Measurements from ENCODE around the gene HOXD12.

Gene HOXD12

DNA sequence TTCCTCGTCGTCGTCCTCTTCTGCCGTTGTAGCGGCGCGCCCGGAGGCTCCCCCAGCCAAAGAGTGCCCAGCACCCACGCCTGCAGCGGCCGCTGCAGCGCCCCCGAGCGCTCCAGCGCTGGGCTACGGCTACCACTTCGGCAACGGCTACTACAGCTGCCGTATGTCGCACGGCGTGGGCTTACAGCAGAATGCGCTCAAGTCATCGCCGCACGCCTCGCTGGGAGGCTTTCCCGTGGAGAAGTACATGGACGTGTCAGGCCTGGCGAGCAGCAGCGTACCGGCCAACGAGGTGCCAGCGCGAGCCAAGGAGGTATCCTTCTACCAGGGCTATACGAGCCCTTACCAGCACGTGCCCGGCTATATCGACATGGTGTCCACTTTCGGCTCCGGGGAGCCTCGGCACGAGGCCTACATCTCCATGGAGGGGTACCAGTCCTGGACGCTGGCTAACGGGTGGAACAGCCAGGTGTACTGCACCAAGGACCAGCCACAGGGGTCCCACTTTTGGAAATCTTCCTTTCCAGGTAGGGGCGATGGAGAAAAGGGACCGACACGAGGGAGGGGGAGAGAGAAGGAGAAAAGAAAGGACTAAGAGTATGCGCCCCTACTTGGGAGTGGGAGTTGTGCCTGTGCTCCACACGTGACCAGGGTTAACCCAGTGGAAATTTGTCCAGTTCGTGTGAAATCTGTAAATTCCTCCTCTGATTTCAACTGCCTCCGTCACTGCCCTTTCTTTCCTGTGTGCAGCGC is 6.3 kb upstream of the HOXD12 start:
- no peak for DNase-seq (ENCODE audit: low read depth)

- DNase-seq (ENCODE audit: low read depth), result no peak
These were observed 5.7 kb upstream of the HOXD12 start for GRCh38 chr2:176093898-176094249.

DNA sequence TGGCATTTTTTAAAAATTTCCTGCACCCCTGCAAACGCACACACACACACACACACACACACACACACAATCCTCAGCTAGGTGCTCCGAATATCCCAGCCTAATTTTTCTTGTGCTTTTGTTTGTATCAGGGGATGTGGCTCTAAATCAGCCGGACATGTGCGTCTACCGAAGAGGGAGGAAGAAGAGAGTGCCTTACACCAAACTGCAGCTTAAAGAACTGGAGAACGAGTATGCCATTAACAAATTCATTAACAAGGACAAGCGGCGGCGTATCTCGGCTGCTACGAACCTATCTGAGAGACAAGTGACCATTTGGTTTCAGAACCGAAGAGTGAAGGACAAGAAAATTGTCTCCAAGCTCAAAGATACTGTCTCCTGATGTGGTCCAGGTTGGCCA is 5.2 kb upstream of the HOXD12 start:
- no peak for DNase-seq (ENCODE audit: low read depth)

GRCh38 chr2:176095421-176095820 is 4.2 kb upstream of the HOXD12 start:
- DNase-seq (ENCODE audit: low read depth), result no peak

DNA sequence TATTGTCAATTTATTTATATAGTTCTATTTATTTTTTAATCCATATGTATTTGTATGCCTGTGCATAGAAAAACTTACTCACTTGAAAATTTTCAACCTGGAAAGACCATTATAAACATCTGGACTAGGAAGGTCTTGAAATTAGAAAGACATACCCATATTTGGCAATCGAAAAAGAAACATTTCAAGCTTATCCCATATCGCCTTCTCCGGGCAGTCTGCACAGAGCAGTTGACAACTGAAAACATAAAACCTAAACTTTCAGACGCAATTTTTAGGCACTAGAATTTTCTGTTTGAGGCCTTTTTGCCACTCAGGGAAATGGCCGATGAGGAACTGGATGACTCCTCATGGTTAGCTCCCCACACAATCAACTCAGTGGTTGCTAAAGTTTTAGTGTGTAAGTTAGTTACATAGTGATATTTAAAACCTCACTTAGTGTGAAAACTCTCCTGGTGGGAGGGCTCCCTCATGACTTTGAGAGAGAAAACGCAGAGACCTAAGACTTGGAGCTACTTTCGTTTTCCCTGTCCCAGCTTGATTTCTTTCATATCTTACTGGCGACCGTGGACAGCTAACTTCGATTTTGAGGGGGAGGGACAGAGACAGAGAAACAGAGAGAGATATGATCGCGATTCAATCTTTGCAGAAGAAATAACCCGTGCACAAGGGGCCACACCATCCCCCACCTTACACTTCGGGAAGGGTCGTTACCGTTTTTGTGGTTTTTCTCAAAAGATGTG is 3.2 kb upstream of the HOXD12 start:
- no peak for DNase-seq (ENCODE audit: low read depth)

DNA sequence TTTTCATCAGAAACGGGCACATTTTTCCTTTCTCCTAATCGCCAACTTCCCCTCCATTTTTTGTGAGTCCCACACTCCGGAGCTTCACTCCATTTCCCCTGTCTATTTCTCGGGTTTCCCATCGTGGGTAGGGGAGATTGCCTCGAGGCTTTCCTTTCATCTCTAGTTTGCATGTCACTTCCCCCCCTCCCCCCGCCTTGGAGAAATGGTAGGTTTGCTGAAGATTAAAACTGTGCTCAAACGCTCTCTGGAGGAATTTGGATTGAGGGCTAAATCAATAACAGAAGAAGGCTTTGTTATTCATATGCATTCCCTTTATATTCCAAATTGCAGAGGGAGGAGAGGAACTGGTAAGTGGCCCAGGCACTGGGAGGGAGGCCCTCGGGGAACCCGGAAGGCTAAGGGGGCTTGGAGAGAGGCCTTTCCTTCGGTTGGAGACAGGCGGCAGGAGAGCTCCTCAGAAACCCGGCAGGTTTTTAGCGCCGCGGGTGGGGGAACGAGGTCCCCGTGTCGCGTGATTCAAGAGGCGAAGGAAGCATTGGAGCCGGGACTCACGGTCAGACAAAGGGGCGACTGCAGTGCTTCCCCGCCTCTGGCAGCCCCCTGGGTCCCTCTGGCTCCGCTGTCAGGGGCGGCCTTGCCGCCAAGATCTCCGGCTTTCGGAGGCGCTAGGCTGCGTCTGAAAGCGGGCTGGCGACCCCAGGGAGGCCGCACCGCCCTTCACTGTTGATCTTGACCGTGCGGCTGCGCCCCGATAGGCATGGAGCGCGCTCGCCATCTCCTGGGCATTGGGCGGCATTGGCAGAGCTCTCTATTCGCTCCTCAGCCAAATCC is 2.4 kb upstream of the HOXD12 start:
- peak; percentile 51 for DNase-seq (ENCODE audit: low read depth)

- DNase-seq (ENCODE audit: low read depth), result no peak
These were observed 1.7 kb upstream of the HOXD12 start for GRCh38 chr2:176097820-176098365.

DNA sequence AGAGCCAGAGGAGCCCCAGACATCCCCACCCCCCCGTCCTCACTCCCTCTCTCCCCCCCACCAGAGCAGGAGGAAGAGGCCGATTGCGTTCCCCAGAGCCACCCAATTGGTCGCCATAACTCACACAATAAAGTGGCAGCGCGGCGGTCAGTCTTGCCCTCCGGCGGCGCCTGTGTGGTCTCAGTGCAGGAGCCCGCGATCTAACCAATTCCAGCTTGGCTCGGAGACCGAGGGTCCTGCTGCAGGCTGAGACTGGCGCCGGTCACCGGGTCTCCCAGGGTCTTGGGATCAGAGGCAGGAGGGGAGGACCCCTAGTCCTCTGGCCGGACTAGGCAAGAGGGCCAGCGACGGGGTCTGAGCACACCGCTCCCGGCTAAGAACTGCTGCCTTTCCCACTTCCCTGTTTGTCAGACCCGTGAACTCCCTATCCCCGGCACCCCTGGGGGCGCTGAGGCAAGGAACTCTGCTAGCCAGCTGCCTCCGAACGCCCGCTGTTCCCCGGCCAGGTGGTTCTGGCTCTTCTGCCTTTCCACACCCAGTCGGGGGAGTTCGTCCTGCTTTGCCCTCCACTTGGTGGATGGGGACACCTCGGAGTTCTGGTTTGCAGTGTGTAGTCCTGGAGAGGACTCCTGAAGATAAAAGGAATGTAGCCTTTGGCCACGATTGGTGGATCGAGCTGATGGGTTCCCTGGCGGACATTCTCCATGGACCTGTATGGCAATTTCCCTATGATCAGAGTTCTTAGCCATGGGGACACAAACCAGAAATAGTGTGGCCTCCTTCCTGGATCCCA is 1.0 kb upstream of the HOXD12 start:
- DNase-seq (ENCODE audit: low read depth), result no peak

DNA sequence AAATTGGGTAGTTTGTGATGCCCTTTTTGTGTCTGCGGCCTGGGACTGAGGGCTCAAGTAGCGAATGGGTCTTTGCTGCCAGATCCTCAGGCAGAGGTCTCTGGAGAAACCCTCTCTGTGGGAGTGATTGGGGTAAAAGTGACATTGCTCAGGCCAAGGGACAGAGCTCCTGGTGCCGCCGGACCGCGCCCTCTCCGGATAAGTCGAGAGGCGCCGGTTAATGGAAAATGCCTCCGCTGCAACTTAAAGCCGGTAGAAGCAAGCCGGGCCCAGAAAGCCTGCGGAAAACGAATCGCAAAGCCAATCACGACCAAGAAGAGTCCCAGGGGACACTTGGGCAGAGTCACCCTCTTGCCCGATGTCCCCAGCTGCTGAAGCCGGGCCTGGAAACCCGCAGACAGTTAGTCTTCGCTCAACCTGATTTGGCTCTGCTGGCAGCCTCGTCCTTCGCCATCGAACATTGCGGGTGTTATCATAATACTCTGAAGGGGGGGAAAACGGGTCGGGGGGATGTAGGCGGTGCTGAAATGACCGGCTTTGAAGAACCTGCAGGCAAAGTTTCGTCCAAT is 352 bp upstream of the HOXD12 start:
- no peak for DNase-seq (ENCODE audit: low read depth)

- DNase-seq (ENCODE audit: low read depth), result no peak
These were observed 1.0 kb downstream of the HOXD12 start for GRCh38 chr2:176100547-176101140.

DNA sequence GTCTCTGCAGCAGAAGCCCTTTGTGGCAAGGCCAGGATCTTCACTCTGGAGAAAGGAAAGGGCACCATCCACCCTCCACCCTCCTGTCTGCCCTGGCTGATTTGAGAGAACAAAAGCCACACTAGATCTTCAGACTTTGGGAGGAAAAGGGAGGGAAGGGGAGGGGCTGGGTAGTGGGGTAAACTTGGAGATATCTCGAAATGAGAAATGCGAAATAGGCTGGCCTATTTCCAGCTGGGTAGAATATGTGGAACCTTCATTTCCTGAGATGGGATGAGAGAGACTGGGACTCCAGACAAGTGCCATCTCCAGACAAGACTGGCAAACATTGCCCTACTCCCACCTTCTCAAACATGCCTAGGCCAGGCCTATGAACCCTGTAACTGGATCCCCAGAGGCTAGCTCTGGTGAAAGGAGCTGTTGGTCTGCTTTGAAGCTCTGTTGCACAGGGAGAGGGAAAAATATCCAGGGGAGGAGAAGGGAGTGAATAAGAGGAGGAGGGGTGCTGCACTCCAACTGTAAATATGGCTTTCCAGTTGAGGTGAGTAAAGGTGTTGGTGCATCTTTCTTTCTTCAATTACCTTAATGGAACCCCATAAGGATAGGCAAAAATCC is 1.7 kb downstream of the HOXD12 start:
- DNase-seq (ENCODE audit: low read depth), result no peak

DNA sequence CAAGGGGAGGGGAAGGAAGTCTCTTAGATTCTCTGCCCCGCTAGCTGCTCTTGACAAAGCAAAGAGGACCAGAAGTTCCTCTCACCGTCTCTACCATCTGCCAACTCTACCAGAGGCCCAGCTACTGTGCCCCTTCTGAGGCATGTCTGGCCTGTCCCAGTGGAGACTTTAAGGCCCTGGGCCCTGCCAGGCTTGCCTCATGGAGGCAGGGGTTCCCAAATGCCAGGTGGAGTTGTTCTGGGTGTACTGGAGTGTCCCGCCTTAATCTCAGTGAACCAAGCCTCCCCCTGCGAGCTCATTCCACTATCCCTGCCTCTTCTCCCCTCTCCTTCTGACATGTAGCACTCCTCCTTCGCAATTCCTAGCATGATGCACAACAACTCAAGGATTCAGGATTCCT is 2.2 kb downstream of the HOXD12 start:
- DNase-seq (ENCODE audit: low read depth), result no peak

- no peak for DNase-seq (ENCODE audit: low read depth)
These were observed 2.8 kb downstream of the HOXD12 start for GRCh38 chr2:176102309-176102866.

GRCh38 chr2:176103194-176103593 is 3.6 kb downstream of the HOXD12 start:
- DNase-seq (ENCODE audit: low read depth), result no peak

- DNase-seq (ENCODE audit: low read depth), result no peak
These were observed 4.2 kb downstream of the HOXD12 start for GRCh38 chr2:176103742-176104315.

DNA sequence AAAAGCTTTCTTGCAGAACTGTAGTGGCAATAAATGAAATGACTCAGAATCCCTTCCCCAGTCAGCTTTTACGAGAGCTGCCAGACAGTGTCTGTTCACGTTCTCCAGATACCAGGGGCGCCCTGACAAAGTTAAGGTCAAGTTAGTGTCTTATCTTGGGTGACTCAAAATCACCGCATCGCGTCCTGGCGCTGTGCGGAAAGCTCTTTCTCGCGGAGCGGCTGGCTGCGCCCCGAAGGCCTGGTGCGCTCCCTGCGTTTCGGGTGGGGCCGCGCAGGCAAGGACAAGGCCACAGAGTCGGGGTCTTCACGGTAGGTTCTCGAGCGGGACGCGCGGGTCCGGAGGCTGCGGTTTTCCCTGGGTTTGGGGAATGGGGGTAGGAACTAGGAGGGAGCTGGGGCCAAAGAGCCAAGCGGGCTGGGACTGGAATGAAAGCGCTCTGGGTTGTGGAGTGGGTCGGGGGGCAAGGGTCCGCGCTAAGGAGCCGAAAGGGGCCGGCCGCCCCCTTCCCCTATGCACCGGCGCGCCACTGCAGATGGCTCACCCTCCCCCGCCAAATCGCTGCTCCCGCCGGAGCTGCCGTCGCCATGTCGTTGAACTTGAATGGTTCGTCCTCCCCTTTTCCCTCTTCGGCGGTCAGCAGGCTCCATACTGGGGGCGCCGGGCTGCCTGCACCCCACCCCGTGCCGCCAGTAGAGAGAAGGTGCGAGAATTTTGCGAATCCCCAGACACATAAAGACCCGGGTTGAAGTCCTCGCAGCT is 4.9 kb downstream of the HOXD12 start:
- DNase-seq (ENCODE audit: low read depth), result no peak

GRCh38 chr2:176105078-176105729 is 5.6 kb downstream of the HOXD12 start:
- DNase-seq (ENCODE audit: low read depth), result no peak

DNA sequence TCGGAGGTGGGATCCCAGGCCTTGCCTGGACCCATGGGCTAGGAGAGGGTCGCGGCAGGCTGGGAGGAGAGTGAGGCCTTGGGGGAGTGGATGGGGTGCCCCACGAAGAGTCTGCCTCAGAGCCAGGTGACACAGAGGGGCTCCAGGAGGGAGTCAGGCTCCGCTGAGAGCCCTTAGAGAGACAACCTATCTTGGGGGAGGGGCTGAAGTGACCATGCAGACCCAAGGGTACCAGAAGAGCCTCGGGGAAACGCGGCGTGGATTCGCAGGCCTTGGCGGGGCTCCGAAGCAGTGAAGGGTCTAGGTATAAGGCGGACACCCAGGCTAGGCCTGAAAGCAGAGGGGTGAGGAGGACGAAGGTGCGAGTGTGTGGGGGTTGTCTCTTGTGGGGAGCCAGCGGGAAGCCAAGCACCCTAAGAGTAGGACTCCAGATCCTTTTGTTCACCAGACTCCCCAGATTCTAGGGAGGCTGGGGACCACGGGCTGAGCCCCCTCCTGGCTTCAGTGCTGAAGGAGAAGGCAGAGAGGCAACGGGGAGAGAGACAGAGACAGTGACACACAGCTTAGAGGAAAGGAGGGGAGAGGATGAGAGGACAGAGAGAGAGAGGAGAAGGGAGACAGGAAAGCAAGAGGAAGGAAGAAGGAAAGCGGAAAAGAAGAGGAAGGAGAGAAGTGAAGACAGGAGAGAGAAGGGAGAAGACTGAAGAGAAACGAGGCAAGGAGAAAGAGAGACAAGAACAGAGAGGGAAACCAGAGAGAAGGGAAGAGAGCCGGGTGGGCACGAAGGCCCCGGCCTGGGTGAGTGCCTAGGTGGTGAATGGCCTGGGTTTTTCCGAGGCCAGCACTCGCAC is 6.4 kb downstream of the HOXD12 start:
- no peak for DNase-seq (ENCODE audit: low read depth)

Measured in activated T-cell treated with anti-CD3 and anti-CD28 coated beads for 1 hour (primary cell).